ENCODE measurements around the gene ABCD2.

DNA sequence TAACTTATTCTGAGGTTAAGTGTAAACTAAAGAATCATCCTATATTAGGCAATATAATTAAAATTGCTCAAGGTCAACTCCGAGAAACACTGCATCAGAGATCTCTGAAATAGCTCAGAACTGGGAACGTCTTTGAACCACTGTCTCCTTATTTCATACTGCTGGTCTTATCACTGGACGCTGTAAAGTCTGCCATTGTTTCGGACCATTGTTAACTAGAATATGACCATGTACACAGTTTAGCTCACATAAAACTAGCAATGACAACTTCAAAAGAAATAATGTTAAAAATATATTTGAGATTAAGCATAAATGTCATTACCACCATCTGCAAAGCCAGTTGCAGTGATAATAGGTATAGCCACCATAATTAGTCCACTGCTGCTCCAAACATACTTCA, 2.9 kb downstream of the ABCD2 start:
- TF ChIP-seq, protein P1, sequence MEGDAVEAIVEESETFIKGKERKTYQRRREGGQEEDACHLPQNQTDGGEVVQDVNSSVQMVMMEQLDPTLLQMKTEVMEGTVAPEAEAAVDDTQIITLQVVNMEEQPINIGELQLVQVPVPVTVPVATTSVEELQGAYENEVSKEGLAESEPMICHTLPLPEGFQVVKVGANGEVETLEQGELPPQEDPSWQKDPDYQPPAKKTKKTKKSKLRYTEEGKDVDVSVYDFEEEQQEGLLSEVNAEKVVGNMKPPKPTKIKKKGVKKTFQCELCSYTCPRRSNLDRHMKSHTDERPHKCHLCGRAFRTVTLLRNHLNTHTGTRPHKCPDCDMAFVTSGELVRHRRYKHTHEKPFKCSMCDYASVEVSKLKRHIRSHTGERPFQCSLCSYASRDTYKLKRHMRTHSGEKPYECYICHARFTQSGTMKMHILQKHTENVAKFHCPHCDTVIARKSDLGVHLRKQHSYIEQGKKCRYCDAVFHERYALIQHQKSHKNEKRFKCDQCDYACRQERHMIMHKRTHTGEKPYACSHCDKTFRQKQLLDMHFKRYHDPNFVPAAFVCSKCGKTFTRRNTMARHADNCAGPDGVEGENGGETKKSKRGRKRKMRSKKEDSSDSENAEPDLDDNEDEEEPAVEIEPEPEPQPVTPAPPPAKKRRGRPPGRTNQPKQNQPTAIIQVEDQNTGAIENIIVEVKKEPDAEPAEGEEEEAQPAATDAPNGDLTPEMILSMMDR (IDR thresholded peaks at IDR 0.05; ENCODE audit: low read length): no peak
- TF ChIP-seq EZH2 (optimal IDR thresholded peaks at IDR 0.05; ENCODE audit: low read depth, low read length) (no peak), EZH2phosphoT487 (IDR thresholded peaks at IDR 0.05; ENCODE audit: low read length) (no peak)
